ENCODE data around the gene RAX2. TPM values are rescaled to one million over a fixed set of nuclear protein-coding genes. Genes with fewer than 3 reads are reported as not detected.
A peak's percentile ranks its signal among the peaks of the same experiment; 100 is the strongest.
"Not testable (repeated sequence)": the region's sequence is repeated elsewhere in the genome, so short reads cannot be mapped to it uniquely, and the experiment has no call there.

RAX2 gene
- total RNA-seq, 1 donor from 2014 or later = not detected

GRCh38 chr19:3762130-3762473, 9.9 kb downstream of the RAX2 start:
- DNase-seq (ENCODE audit: low spot score) (no peak), ATAC-seq (no peak)

DNA sequence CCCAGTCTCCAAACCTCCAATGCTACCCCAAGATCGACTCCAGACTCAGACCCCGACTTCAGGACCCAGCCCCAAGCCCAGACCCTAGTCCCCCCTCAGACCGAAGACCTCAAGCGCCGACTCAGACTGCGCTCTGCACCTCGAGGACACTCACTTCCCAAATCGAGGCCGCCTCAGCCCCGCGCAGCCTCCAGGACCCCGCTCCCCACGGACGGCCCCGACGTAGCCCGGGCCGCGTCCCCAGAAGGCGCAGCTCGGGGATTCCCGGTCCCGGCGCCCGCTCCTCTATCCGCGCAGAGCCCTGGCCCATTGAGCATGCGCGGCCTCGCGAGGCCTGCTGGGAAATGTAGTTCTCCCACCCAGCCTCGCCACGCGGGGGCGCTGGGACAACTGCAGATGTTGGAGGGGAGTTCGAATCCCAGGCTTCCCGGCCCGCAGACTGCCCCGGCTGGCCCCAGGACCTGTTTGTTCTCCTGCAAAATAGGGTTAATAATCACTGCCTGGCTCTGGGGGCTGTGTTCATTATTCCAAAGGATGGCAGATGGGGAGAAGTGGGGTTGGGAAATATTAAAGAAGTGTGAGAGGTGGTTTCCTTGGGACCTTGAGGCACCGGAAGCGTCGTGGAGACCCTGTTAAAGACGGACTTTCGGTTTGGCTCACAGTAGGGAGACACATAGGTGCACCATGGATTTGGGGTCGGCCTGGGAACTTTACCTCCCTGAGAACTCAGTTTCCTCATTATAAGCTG, 10.5 kb downstream of the RAX2 start, which contains the start of gene APBA3:
APBA3 (minus strand) TSS at position 311 of the 748 bp plus-strand sequence. CDS start 1,428 bp downstream, outside the sequence.
- peak; percentile 94 for DNase-seq (ENCODE audit: low spot score)
- peak; percentile 74 for ATAC-seq

DNA sequence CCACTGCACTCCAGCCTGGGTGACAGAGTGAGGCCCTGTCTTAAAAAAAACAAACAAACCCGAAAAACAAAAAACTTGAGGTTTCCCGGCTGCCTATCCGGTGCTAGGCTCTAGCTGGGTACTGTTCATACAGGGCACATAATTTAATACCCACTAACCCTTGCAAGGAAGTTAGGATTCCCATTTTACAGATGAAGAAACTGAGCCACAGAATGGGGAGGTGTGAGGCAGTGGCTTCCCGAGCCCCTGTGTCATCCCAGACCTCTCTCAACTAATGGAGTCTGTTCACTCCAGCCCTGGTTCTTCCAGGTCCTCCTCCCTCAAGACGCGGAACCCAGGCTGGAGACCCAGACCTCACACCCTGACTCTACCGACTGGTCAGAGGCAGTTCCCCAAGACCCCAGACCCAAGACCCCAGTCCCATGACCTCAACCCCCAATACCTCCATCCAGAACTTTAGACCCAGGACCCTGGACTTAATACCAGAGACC, 11.1 kb downstream of the RAX2 start:
- DNase-seq (ENCODE audit: low spot score) = no peak
- ATAC-seq = no peak

DNA sequence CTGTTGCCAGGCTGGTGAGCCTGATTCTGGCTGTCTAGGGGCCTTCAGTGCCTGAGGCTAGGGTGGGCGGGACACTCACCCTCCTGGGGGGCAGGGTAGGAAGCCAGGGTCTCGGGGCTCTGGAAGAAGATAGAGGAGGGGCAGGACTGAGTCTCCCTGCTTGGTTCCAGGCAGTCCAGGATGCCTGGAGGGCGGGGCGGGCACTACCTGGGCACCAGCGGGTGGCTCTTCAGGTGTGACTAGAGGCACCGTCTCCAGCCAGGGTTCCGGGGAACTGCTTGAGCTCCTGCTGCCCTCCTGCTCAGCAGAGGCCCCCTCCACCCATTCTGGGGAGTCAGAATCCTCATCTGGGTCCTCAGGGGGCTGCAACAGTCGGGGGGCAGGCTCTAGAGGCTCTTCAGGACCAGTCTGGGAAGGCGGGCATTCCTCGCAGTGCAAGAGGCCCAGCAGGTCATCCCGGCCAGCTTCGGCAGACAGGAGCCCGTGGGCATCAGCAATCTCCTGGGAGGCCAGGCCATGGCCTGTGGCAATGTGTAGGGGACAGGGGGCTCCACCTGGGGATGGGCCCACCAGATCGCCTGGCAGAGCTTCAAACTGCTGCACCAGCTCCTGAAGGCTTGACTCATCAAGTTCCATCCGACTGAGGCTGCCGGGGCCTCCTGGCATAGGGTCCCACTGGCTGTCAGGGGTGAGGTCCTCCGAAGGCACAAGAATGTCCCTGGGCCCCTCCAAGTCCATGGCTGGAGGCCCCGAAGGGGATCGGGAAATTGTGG, 12.4 kb downstream of the RAX2 start:
- no peak for ATAC-seq
- DNase-seq (ENCODE audit: low spot score) = no peak

DNA sequence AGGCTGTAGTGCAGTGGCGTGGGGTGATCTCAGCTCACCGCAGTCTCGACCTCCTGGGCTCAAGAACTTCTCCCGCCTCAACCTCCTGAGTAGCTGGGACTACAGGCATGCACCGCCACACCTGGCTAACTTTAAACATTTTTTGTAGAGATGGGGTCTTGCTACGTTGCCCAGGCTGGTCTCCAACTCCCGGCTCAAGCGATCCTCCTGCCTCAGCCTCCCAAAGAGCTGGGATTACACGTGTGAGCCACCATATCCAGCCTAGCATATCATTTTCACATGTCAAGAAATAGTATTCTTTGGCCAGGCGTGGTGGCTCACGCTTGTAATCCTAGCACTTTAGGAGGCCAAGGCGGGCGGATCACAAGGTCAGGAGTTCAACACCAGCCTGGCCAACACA, 13.7 kb downstream of the RAX2 start:
- not testable (repeated sequence) for ATAC-seq; DNase-seq (ENCODE audit: low spot score)

GRCh38 chr19:3757705-3758104, 14.3 kb downstream of the RAX2 start:
- ATAC-seq; DNase-seq (ENCODE audit: low spot score): not testable (repeated sequence)

- no peak for ATAC-seq
- no peak for DNase-seq (ENCODE audit: low spot score)
These were observed 18.2 kb downstream of the RAX2 start for GRCh38 chr19:3753631-3754410.

DNA sequence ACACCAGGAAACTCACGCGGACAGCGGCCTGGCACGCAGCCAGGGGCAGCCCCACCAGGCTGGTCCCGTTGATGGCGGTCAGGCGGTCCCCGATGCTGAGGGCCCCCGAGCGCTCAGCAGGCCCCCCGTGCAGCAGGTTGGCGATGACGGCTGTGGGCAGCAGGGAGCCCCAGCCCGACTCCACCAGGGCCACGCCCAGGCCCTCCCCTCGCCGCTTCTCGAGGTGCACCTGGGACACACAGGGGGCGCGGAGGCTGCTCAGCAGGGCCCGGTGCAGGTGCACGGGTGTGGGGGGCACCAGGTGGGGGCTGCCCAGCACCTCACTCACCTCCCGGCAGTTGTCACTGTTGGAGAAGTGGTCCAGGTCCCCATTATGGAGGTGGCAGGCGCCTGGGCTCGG, 19.5 kb downstream of the RAX2 start:
- no peak for ATAC-seq

DNA sequence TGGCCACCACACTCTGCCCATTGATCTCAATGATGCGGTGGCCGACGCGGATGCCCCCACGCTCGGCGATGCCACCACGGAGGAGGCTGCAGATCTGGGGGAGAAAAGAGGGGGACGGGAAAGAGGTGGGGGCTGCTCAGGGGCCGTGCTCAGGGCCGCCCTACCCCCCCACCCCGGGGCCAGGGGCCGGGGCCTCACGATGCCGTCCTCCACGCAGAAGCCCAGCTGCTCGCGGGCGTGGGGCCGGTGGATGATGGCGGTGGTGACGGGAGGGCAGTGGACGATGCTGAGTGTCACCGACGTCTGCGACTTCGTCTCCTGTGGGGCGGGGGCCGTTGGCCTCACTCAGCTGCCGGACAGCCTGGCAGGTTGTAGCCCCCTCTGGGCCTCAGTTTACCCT, 20.8 kb downstream of the RAX2 start:
- DNase-seq (ENCODE audit: low spot score) = no peak
- no peak for ATAC-seq

More for the DNA sequence above, 19.5 kb downstream of the RAX2 start:
- no peak for DNase-seq (ENCODE audit: low spot score)

- ATAC-seq (no peak), DNase-seq (ENCODE audit: low spot score) (no peak)
These were observed 21.8 kb downstream of the RAX2 start for GRCh38 chr19:3750211-3750610.

- peak; percentile 48 for ATAC-seq
- no peak for DNase-seq (ENCODE audit: low spot score)
These were observed 23.1 kb downstream of the RAX2 start for GRCh38 chr19:3748965-3749364.

- ATAC-seq = no peak
- DNase-seq (ENCODE audit: low spot score) = no peak
These were observed 25.5 kb downstream of the RAX2 start for GRCh38 chr19:3746371-3747056.

DNA sequence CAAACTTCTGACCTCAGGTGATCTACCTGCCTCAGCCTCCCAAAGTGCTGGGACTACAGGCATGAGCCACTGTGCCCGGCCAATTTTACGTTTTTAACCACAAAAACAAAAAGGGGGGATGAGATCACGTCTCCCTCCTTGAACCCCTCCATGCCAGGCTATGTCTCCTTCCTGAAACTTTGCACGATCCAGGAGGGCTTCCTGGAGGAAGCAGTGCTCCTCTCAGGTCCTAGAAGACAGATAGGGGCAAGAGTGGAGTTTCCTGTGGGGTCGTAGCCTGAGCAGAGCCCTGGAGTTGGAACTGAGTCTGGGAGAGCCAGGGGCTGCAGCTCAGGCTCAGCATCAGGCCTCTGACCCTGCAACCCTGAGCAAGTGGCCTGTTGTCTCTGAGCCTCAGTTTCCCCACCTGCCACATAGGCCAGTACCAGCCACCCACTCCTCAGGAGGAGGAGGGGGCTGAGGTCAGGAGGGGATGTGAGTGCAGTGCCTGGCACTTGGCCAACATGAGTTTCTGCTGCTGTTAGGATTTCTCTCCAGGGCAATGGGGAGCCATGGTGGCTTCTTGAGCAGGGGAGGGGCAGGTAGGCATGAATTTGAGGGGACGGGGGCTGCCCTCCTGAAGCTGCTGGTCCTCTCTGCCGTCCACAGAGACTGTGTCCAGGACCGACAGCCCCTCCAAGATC, 26.5 kb downstream of the RAX2 start:
- ATAC-seq = no peak
- no peak for DNase-seq (ENCODE audit: low spot score)

DNA sequence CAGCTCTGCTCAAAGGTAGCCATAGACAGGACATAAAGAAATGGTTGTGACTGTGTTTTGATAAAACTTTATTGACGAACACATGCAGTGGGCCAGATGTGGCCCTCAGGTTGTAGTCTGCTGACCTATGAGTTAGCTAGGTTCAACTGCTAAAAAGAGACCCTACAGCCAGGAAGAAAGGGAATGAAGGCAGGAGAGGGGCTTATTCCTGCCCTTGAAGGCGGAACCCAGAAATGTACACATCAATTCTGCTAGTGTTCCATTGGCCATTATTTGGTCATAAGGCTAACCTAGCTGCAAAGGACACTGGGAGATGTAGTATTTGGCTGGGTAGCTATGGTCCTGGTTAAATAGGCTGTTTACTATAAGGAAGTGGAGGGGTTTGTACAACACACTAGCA, 28.5 kb downstream of the RAX2 start:
- peak; percentile 40 for ATAC-seq
- no peak for DNase-seq (ENCODE audit: low spot score)

DNA sequence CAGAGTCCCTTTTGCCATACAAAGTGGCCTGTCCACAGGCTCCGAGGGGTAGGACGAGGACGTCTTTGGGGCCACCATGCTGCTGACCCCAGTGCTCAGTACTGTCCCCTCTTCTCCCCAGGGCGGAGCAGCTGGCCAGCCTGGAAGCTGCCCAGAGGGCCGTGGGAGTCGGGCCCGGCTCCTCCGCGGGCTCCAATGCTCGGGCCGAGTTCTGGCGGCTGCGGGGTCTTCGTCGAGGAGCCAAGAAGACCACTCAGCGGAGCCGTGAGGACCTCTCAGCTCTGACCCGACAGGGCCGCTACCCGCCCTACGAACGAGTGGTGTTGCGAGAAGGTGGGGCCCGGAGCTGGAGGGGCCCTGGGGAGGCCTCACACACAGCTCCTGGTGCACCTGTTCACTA, 31.6 kb downstream of the RAX2 start:
- ATAC-seq (no peak), DNase-seq (ENCODE audit: low spot score) (no peak)

- DNase-seq (ENCODE audit: low spot score) (no peak), ATAC-seq (no peak)
These were observed 33.4 kb downstream of the RAX2 start for GRCh38 chr19:3738477-3739220.

GRCh38 chr19:3737487-3738205, 34.4 kb downstream of the RAX2 start:
- no peak for ATAC-seq
- DNase-seq (ENCODE audit: low spot score) = no peak

- ATAC-seq (peak; percentile 12), DNase-seq (ENCODE audit: low spot score) (no peak)
These were observed 35.8 kb downstream of the RAX2 start for GRCh38 chr19:3736106-3736724.

DNA sequence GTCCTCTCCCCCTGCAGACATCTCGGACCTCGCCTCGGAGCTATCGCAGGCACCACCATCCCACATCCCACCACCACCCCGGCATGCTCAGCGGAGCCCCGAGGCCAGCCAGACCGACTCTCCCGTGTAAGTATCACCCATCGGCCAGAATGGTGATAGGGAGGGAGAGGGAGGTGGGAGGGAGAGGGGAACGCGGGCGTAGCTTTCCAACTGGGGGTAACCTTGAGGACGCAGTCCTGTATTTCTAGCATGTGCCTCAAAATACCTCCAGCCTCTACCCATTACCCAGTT, 37.8 kb downstream of the RAX2 start:
- ATAC-seq = no peak
- no peak for DNase-seq (ENCODE audit: low spot score)

All from left lobe of liver (tissue), 2 donors.